NCI-H1436 treated with DMSO at 0.1 percent for 48 hours (cell line): ENCODE results near the gene ITIH4.

Source experiments
- DNase-seq: peaks from one replicate; lab custom pipeline; 2025; lab: John Stamatoyannopoulos, UW

Gene ITIH4

DNA sequence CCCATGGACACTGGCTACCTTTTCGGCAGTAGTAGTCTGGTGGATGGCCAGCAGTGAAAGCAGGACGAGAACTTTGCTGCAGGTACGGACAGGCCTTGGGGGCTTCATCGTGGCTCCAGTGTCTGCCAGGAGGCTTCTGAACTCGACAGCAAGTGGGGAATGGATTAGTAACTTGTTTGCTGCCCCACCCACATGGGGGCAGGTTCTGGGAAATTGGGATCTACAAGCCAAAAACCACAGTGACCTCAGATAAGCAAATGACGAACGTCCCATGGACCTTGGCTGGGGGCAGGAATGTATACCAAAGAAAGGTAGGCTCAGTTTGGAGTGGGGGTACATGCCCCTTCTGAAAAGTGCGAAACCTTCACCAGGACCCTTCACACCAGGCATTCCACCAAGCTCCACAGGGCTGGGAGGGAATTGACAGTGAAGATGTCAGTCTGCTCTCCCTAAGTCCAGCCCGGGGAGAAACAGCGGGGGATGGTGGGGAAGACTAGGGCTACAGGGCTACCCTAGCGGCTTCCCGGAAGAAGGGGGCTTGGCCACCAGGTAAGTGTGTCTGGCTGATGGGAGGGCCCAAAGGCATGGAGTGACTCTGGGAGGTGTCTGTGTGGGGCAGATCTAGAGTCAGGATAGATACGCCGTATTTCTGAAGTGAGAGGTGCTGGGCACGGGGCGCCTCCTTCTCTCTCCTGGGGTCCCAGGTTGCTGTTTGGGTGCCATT is at the start of gene ITIH4:
ITIH4 (minus strand) TSS at position 138 of the 724 bp plus-strand sequence; CDS start at position 108, 30 bp downstream.
- DNase-seq, result no peak

DNA sequence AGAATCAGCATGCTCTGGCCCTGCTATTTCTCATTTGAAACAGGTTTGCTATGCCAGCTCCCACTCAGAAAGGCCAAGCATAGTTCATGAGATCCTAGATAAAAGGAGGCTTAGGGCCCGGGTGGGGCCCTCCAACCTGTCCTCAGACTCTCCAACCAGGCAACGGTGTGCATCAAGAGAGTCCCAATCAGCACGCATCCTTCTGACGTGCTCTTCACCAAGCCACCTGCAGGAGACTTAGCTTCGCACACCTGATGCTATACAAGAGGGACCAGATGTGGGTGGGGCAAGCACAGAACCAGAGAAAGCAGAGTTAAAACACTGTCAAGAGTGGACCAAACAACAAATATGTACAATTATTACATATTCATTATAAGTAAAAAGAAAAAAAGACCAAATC is 49.6 kb upstream of the ITIH4 start:
- no peak for DNase-seq

DNA sequence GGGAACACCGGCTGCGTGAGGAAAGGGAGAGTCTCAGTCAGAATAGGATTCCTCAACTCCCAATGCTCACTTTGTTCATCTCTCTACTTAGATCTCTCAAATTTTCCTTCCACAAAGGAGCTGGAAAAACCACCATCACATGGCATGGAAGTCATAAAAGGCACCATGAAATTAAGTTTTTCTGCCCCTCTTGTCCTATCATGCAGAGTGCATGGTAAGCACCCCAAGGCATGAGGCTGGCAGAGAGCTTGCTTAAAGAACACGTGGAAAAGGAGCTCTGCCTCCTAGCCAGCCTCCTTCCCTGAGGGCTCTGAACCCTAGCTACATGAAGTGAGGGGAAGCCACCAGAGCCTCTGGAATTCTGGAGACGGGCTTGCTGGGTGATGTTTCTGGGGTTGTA is 49.1 kb upstream of the ITIH4 start:
- DNase-seq, result no peak

DNA sequence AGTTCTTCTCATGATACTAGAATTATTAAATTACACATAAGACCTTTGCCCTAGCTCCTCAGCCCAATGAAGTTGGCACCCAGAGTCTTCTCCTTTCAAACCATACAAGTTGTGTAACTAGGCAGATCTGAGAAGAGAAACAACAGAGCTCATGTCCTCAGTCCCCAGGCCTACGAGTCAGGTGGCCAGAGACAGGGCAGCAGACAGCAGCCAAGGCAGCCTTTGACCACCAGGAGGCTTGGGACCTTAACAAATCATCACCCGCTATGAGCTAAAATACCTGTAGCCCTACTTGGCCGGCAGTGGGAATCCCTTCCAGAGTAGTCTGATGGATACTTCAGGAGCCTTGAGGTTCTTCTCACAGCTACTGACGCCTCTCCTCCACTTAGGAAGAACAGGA is 48.6 kb upstream of the ITIH4 start:
- no peak for DNase-seq

- DNase-seq, result no peak
These were observed 46.6 kb upstream of the ITIH4 start for GRCh38 chr3:52877085-52877484.

DNA sequence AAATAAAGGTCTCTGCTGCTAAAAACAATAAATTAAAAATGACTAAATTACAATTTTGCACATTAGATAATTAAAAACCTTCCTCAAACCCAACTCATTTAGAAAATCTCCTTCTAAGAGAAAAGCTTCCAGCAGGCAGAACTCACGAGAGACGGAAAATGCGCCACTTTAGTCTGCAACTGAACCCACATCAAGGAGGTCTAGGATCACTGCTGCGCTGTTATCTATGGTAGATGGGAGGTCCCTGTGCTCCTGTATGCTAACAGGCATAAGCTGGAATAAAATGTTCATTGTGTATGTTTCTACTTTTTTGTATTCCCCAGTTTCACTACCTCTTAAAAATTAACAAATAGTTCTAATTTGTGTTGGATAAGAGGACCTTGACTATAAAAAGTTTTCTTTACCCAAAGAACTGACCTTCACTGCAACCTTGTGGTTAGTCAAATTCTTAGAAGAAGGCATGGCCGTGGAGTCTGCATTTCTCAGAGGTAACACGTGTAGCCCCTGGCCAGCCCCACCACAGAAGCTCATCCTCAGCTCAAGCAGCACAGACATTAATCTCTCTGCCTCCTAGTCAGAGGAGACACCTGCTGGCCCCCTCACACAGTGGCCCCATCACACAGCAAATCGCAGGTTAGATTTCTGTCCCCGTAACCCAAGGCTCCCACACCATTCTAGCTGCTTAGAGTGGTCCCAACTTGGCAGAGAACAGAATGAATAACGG is 44.6 kb upstream of the ITIH4 start:
- DNase-seq, result no peak

DNA sequence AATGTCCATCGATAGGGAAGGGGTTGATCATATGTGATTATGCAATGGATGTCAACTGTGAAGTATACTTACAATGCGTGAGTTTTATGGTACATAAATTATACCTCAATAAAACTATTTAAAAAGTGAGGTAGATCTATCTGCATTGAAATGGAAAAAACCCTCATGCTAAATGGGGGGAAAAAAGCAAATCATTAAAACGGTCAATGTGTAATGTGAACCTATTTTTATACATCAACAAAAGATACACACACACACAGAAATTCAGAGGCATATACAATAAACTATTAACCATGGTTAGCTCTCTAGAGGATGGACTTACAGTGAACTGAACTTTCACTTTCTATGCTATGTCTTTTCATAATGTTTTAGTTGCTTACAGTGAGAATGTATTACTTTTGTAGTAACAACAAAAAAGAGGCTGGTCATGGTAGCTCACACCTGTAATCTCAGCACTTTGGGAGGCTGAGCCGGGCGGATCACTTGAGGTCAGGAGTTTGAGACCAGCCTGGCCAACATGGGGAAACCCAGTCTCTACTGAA is 43.8 kb upstream of the ITIH4 start:
- DNase-seq, result no peak

DNA sequence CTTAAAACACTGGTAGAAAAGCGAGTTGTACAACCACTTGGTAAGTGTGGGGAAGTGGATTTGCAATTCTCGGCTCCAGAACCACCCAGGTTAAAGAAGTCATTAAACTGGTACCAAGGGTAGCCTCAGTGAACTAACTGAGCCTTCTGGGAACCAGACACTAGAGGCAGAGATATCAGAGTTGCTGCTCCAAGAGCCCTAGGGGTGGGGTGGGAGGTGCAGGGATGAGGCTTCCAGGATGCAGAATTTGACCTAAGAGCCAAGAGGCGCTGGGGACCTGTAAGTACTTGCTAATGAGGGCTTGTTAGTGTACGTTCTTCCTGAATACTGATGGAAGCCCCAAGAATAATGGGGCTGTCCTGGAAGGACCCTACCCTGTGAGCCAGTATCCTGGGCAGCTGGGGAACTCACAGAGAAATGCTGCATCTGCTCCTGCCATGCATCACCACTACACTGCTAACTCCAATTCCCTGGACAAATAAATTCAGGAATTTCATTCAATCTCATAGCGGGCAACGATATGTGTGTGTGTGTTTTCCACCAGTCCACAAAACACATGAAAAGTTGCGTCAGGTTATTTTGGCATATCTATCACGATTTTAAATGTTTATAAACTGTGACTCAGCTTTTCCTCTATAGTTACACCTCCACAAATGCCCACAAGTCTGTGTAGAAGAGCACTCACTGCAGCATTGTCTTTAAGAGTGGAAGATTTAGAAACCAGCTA is 43.1 kb upstream of the ITIH4 start:
- DNase-seq, result no peak

GRCh38 chr3:52872245-52872644 is 41.8 kb upstream of the ITIH4 start:
- DNase-seq, result no peak

DNA sequence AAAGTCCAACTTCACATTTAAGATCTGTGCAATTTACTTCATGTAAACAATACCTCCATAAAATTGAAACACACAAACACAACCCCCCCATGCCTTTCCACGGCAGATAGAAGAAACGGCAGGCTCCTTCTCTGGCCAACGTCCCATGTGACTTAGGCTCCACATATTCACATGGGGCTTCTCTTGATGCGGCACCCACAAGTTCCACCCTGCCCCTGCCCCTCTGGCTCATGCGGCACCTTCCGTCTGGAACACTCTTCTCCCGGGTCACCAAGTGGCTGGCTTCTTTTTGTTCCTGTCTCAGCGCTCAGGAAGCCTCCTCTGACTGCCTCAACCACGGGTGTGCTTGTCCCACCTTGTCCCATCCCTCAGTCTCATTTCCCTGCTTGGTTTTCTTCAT is 41.3 kb upstream of the ITIH4 start:
- DNase-seq, result no peak

DNA sequence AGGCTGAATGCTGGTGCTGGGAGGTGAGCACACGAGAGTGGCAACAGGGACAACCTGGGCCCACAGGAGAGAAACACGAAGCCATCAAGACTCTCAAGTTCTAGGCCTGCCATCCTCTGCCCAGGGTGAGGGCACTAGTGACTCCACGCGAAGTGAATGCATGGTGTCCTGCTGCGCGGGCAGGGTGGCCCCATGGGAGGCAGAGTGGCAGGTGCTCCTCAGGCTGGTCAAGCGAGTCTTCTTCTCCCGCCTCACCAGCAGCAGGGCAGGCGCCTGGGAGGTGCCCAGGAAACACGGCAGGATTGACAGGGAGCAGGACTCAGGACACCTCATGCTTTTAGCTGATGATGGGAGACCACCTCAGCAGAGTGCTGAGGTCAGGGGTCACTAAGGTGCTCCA is 40.0 kb upstream of the ITIH4 start:
- DNase-seq, result no peak

DNA sequence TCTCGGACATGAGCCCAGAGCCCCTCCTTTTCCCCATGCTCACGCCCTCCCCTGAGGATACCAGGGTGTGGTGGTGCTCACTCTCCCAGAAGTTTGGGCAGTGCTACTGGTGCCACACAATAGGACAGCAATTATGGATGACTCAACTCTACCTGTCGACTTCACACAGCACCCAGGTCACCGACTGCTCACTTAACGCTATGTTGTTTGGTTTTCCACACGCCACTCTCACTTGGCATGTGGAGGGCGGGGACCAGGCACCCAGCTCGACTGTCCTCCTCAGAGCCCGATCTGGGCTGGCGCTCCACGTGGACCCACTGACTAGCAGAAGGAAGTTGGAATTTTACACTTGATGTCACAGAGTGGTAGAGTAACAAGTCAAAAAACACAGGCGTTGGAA is 36.0 kb upstream of the ITIH4 start:
- no peak for DNase-seq

GRCh38 chr3:52865994-52866393 is 35.5 kb upstream of the ITIH4 start:
- DNase-seq, result no peak

DNA sequence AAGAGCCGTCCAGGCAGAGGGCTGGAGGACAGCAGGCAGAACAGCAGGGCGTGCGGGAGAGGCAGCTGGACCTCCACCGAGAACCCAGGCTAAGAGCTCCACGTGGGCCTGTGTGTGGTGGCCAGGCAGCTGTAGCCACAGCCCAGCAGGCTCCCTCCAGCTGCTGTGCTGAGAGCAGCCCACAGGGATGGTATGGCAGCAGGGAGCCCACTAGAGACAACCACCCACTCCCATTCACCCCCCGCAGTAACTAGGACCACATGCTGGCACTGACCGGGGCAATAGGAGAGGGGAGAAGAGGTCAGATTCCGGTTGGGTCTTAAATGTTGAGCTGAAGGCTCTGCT is 29.9 kb upstream of the ITIH4 start:
- no peak for DNase-seq

DNA sequence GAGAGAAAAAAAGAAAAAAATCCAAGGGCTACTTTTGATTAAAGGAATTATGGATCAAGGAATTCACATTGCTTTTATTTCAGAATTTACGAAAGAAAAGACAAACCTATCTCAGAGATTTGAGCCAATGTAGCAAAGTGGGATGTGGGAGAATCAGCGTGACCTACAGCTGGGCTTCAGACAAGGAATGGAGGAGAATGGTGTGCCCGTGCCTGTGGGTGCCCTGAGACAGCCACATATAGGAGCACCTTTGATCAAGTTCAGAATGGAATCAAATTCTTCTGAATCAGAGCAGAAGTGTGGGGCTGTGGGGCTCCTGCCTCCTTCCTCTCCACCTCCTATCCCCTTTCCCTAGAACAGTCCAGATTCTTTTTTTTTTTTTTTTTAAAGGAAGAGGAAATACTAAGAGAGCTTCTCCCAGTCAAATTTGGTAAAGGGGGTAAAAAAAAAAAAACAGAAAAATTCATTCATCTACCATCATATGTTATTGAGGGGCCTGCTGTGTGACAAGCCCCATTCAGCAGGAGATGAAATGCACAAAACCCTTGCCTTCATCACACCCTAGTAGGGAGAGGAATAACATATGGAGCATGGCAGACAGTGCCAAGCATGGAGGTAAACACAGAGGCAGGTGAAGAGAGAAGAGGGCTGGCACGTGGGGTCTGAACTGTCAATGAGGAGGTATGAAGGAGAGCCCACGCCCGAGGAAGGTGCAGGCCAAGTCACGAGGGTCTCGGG is 29.4 kb upstream of the ITIH4 start:
- DNase-seq, result no peak

GRCh38 chr3:52857864-52858263 is 27.4 kb upstream of the ITIH4 start:
- DNase-seq, result no peak

- DNase-seq, result no peak
These were observed 26.7 kb upstream of the ITIH4 start for GRCh38 chr3:52857133-52857532.

GRCh38 chr3:52856666-52857065 is 26.2 kb upstream of the ITIH4 start:
- no peak for DNase-seq

DNA sequence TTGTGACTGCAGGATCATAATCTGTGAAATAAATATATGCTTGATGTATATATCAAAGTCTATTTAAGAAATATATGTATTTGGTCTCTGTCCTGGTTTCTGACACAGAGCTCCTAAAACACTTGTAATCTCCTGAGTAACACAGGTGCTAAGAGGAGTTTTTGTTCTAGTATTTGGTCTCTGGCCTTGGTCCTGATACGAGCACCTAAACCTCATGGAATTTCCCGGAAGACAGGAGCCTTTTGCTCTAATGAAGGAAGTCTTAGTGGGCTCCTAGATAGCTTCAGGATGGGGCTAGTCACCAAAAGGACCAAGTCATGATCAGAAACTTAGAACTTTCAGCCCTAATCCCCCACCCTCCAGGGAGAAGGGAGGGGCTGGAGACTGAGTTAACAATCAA is 23.5 kb upstream of the ITIH4 start:
- DNase-seq, result no peak

DNA sequence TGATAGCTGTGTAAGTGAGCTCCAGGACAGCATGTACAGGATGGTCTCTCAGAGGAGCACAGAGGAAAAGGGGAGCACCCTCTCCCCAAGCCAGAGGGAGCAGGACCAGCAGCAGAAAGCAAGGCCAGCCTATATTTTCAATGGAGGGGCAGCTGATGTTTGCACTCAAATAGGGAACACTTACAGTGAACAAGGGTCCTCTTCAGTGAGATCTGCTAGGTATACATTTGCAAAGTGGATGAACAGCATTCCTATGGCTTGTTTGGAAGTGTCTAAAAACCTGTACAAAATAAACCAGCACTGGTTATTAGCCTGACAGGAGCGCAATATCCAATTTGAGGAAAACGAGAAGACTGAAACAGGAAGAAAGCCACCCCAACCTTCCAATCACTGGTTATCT is 21.9 kb upstream of the ITIH4 start:
- no peak for DNase-seq

DNA sequence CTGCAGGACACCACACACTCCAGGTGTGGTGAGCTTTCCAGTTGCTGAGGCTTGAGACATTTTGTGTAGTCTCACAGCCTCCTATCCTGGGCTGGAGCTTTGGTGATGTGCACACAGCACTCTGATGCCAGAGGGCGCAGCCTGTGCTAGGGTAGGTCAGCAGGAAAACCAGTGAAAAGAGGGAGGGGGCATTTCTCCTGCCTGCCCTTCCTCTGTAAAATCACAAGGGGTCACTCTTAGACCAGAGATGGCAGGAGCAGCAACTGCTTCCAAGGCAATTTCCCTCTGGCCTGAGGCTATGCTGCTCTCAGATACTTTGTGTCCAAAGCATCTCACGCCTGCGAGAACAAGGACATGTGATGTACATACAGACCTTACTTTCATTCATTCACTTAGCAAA is 20.9 kb upstream of the ITIH4 start:
- DNase-seq, result no peak

DNA sequence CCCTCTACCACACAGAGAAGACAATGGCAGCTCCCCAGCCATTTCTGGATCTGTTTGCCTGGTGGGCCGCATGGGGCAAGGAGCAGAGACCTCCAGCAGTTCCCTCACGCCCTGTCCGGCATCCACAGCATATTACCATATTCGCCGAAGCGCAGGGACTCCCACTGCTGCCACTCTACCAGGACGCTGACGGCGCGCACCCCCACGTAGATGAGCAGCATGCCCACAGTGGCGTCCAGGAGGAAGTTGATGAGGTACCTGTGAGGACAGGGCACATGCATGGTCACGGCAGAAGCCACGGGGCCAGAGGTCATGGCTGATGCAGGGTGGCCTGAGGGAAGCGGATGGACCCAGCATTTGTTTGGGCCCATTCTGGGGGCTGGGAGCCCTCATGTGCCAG is 19.2 kb upstream of the ITIH4 start:
- DNase-seq, result no peak
